IMR-90 (cell line): ENCODE data around the gene ARHGAP15. TPM values are rescaled to one million over a fixed set of nuclear protein-coding genes. Genes with fewer than 3 reads are reported as not detected.

Source experiments
- ATAC-seq: fragments of 200-7000 bp; cut with Tn5 transposase; 2 replicates; pipeline ENCODE4 v1.9.1; 2020; ENCODE audit warnings: low read depth, mild to moderate bottlenecking, moderate library complexity
- BruUV-seq: library from RNA; stranded (reverse); fragments of 400-500 nt; replicated peaks from 2 replicates; lab custom pipeline; 2021; lab: Mats Ljungman, UMichigan
- CTCF ChIA-PET: fragments of 300-600 bp; formaldehyde crosslinking; extraction: SDS; loops from one replicate; lab custom pipeline; 2021; ENCODE audit warnings: antibody characterized with exemption; lab: Yijun Ruan, JAX
- POLR2A ChIA-PET: fragments of 300-600 bp; sonication (Branson Sonifier 250); formaldehyde crosslinking; loops from one replicate; lab custom pipeline; 2022; ENCODE audit warnings: antibody characterized with exemption; ENCODE audit not compliant: unreplicated experiment; lab: Charles Lee
- DNase-seq: peaks from one replicate; pipeline ENCODE4 v3.0.0; 2013
- H2AFZ ChIP-seq: replicated peaks from 2 replicates; pipeline ENCODE3; 2013; ENCODE audit warnings: low read length, mild to moderate bottlenecking; ENCODE audit not compliant: poor library complexity
- H2AK5ac ChIP-seq: 2 replicates; pipeline ENCODE4 v1.6.1; 2013; ENCODE audit warnings: low read depth, low read length, inconsistent platforms
- H2AK9ac ChIP-seq: replicated peaks from 2 replicates; pipeline ENCODE3; 2013; ENCODE audit warnings: mild to moderate bottlenecking, low read depth, low read length, moderate library complexity; ENCODE audit not compliant: poor library complexity
- H2BK120ac ChIP-seq: 2 replicates; pipeline ENCODE4 v1.6.1; 2013; ENCODE audit warnings: low read depth, low read length, inconsistent platforms
- H2BK15ac ChIP-seq: 3 replicates; pipeline ENCODE4 v1.6.1; 2013; ENCODE audit warnings: low read depth, low read length, inconsistent platforms
- H2BK20ac ChIP-seq: 2 replicates; pipeline ENCODE4 v1.6.1; 2013; ENCODE audit warnings: low read depth, mild to moderate bottlenecking, inconsistent platforms, low read length, moderate library complexity
- H2BK5ac ChIP-seq: 2 replicates; pipeline ENCODE4 v1.6.1; 2013; ENCODE audit warnings: mild to moderate bottlenecking, low read depth, low read length, inconsistent platforms; ENCODE audit not compliant: poor library complexity, severe bottlenecking
- H3K14ac ChIP-seq: replicated peaks from 2 replicates; pipeline ENCODE4 v1.6.1; 2013; ENCODE audit warnings: low read depth, low read length, inconsistent platforms
- H3K18ac ChIP-seq: 2 replicates; pipeline ENCODE4 v1.6.1; 2013; ENCODE audit warnings: low read depth, low read length, control low read depth
- H3K23ac ChIP-seq: 2 replicates; pipeline ENCODE4 v1.6.1; 2013; ENCODE audit warnings: low read depth, low read length, inconsistent platforms
- H3K27ac ChIP-seq: 2 replicates; pipeline ENCODE4 v1.5.1; 2013; ENCODE audit warnings: mild to moderate bottlenecking, control low read depth, low read length; ENCODE audit not compliant: insufficient read depth
- H3K27me3 ChIP-seq: 2 replicates; pipeline ENCODE4 v1.6.1; 2013; ENCODE audit warnings: low read length; ENCODE audit not compliant: control insufficient read depth, insufficient read depth
- H3K36me3 ChIP-seq: 2 replicates; pipeline ENCODE4 v1.6.1; 2013; ENCODE audit warnings: low read length, mixed read lengths; ENCODE audit not compliant: control insufficient read depth, insufficient read depth
- H3K4ac ChIP-seq: 2 replicates; pipeline ENCODE4 v1.6.1; 2013; ENCODE audit warnings: low read depth, low read length, inconsistent platforms
- H3K4me1 ChIP-seq: 2 replicates; pipeline ENCODE4 v1.6.1; 2013; ENCODE audit warnings: low read length, mixed read lengths; ENCODE audit not compliant: control insufficient read depth, insufficient read depth
- H3K4me2 ChIP-seq: 2 replicates; pipeline ENCODE4 v1.6.1; 2013; ENCODE audit warnings: low read depth, mild to moderate bottlenecking, control low read depth, low read length, moderate library complexity
- H3K4me3 ChIP-seq: 2 replicates; pipeline ENCODE4 v1.5.1; 2013; ENCODE audit warnings: low read depth, mild to moderate bottlenecking, control low read depth, low read length, moderate library complexity; ENCODE audit not compliant: insufficient read depth
- H3K56ac ChIP-seq: 2 replicates; pipeline ENCODE4 v1.6.1; 2013; ENCODE audit warnings: low read length, inconsistent platforms; ENCODE audit not compliant: insufficient read depth; ENCODE audit errors: extremely low read depth
- H3K79me1 ChIP-seq, 2 experiments: 2 replicates each; pipeline ENCODE4 v1.6.1; 2013; ENCODE audit warnings: low read length in 2 of 2, inconsistent platforms in 1 of 2, low read depth in 1 of 2
- H3K9ac ChIP-seq: 2 replicates; pipeline ENCODE4 v1.6.1; 2013; ENCODE audit warnings: low read depth, low read length, control low read depth
- H3K9me1 ChIP-seq: 2 replicates; pipeline ENCODE4 v1.6.1; 2013; ENCODE audit warnings: low read length, inconsistent platforms; ENCODE audit not compliant: insufficient read depth
- H3K9me3 ChIP-seq: 2 replicates; pipeline ENCODE4 v1.6.1; 2013; ENCODE audit warnings: low read length; ENCODE audit not compliant: control insufficient read depth, insufficient read depth
- H4K20me1 ChIP-seq: 2 replicates; pipeline ENCODE4 v1.6.1; 2013; ENCODE audit warnings: low read length, inconsistent platforms; ENCODE audit not compliant: insufficient read depth
- H4K5ac ChIP-seq: 2 replicates; pipeline ENCODE4 v1.6.1; 2013; ENCODE audit warnings: mild to moderate bottlenecking, low read depth, low read length, control low read depth
- H4K8ac ChIP-seq, 2 experiments: 2 replicates each; pipeline ENCODE4 v1.6.1; 2013; ENCODE audit warnings: low read depth in 2 of 2, low read length in 2 of 2, control low read depth in 1 of 2, inconsistent platforms in 1 of 2
- H4K91ac ChIP-seq: 2 replicates; pipeline ENCODE4 v1.6.1; 2013; ENCODE audit warnings: low read depth, low read length, inconsistent platforms; ENCODE audit not compliant: insufficient read depth
- BHLHE40 ChIP-seq: fragments of 150-350 bp; IDR thresholded peaks from 2 replicates; pipeline ENCODE4 v1.6.1; 2016; ENCODE audit warnings: mild to moderate bottlenecking, low read depth, low read length
- CEBPB ChIP-seq: IDR thresholded peaks from 2 replicates; pipeline ENCODE4 v1.6.1; 2012; ENCODE audit warnings: low read depth, low read length, improper control_type of control experiment
- CHD1 ChIP-seq: IDR thresholded peaks from 2 replicates; pipeline ENCODE4 v1.6.1; 2012; ENCODE audit warnings: low read depth, low read length, improper control_type of control experiment
- ELK1 ChIP-seq: fragments of 150-350 bp; IDR thresholded peaks from 2 replicates; pipeline ENCODE4 v1.6.1; 2016; ENCODE audit warnings: low read depth, mild to moderate bottlenecking, low read length, moderate library complexity, borderline replicate concordance
- MAFK ChIP-seq: IDR thresholded peaks from 2 replicates; pipeline ENCODE4 v1.6.1; 2012; ENCODE audit warnings: low read depth, low read length, improper control_type of control experiment
- MAZ ChIP-seq: IDR thresholded peaks from 2 replicates; pipeline ENCODE4 v1.6.1; 2012; ENCODE audit warnings: low read depth, mild to moderate bottlenecking, low read length, improper control_type of control experiment, moderate library complexity, borderline replicate concordance
- MXI1 ChIP-seq: IDR thresholded peaks from 2 replicates; pipeline ENCODE4 v1.6.1; 2012; ENCODE audit warnings: low read depth, mild to moderate bottlenecking, low read length, moderate library complexity, borderline replicate concordance
- NFE2L2 ChIP-seq: fragments of 150-350 bp; IDR thresholded peaks from 2 replicates; pipeline ENCODE4 v1.6.1; 2016; ENCODE audit warnings: low read depth, mild to moderate bottlenecking, low read length
- POLR2A ChIP-seq: IDR thresholded peaks from 2 replicates; pipeline ENCODE4 v1.6.1; 2012; ENCODE audit warnings: mild to moderate bottlenecking, low read depth, low read length
- RAD21 ChIP-seq: IDR thresholded peaks from 2 replicates; pipeline ENCODE4 v1.6.1; 2012; ENCODE audit warnings: low read length, improper control_type of control experiment
- WGBS, 2 experiments: methylation state at CpG; one replicate each; pipeline versions ENCODE4 v1.1.5 to v1.1.7; 2013; ENCODE audit warnings: missing lambda C conversion rate in 2 of 2; ENCODE audit not compliant: insufficient read length in 1 of 2; ENCODE audit errors: extremely low coverage in 2 of 2; 5-methylcytosine and 5-hydroxymethylcytosine counted together
- dilution Hi-C: fragments of 300-500 bp; cut with HindIII; formaldehyde crosslinking; loops from one replicate; pipeline ENCODE4 v1.14.3; 2018; ENCODE audit warnings: low sequenced_read_pairs; ENCODE audit not compliant: unreplicated experiment
- in situ Hi-C: fragments of 300-500 bp; cut with MboI; formaldehyde crosslinking; loops from 3 replicates; pipeline ENCODE4 v1.14.3; 2019; ENCODE audit warnings: low sequenced_read_pairs, inconsistent platforms, mixed read lengths
- intact Hi-C: fragments of 100-400 bp; cut with micrococcal nuclease; formaldehyde crosslinking; loops from 2 replicates; pipeline ENCODE4 v1.10.0; 2022
- polyA plus RNA-seq, 3 experiments: library from polyadenylated mRNA; depleted of rRNA; stranded (reverse); fragments of >200 nt; gene quantifications; 2 replicates each; pipeline ENCODE4 v1.2.3, GENCODE V29; 2012; ENCODE audit warnings: low replicate concordance in 1 of 3
- total RNA-seq: library from RNA; depleted of rRNA; stranded (reverse); fragments of >200 nt; gene quantifications from 2 replicates; pipeline ENCODE4 v1.2.3, GENCODE V29; 2012
- TF ChIP-seq, protein P1 (sequence below): conservative IDR thresholded peaks from 2 replicates; pipeline ENCODE4 v1.5.1; 2012; ENCODE audit warnings: mild to moderate bottlenecking, low read depth, low read length, improper control_type of control experiment
- TF ChIP-seq, protein P2 (sequence below): fragments of 150-350 bp; IDR thresholded peaks from 2 replicates; pipeline ENCODE4 v1.6.1; 2017; ENCODE audit warnings: mild to moderate bottlenecking, antibody characterized with exemption, low read length, low read depth

ARHGAP15 gene
- total and polyA plus RNA-seq, 2 of the 4 experiments (the other 2 are of a cell fraction), result not detected

- ATAC-seq (no peak), DNase-seq (no peak)
- no peak overlapping the region for H4K91ac ChIP-seq
- 0 out of 2 replicates have a peak overlapping the region, but pooled peaks have one; percentile 25 for H2BK20ac ChIP-seq
- no peak overlapping the region for H2AK9ac ChIP-seq
- H2AK5ac ChIP-seq, result no peak overlapping the region
- H3K4me3 ChIP-seq, result no peak overlapping the region
- no peaks in the 10 kb centered on the region for H3K79me1 ChIP-seq
- H3K4ac ChIP-seq, result no peak overlapping the region
- 75% methylated on average over 1 of the region's 2 CpGs; no CpG with 5 or more reads in 1 of the 2 experiments for WGBS, 2 experiments
- ChIA-PET POLR2A (no interaction called here), CTCF (no interaction called here)
- no peaks in the 10 kb centered on the region for H4K20me1 ChIP-seq
- H2AFZ ChIP-seq, result no peak overlapping the region
- H3K9ac ChIP-seq, result no peak overlapping the region
- H3K36me3 ChIP-seq, result no peaks in the 10 kb centered on the region
- H3K9me1 ChIP-seq, result no peaks in the 10 kb centered on the region
- no peak overlapping the region for H3K18ac ChIP-seq
- no TSS peak for BruUV-seq
- H3K56ac ChIP-seq, result no peak overlapping the region
- no peak overlapping the region for H2BK120ac ChIP-seq
- H3K9me3 ChIP-seq, result no peaks in the 10 kb centered on the region
- H4K8ac ChIP-seq, result no peak overlapping the region
- intact Hi-C loops, result no loop called here
- no peak overlapping the region for H4K5ac ChIP-seq
- in situ Hi-C loops, result no loop called here
- no peaks in the 10 kb centered on the region for H3K27me3 ChIP-seq
- no peak overlapping the region for H2BK15ac ChIP-seq
- H3K27ac ChIP-seq, result no peak overlapping the region
- H2BK5ac ChIP-seq, result no peak overlapping the region
- H3K4me1 ChIP-seq, result peaks cover 4% of the 10 kb centered on the region; the same call in 1 of the 2 replicates
- peak overlapping the region; percentile 29; the same call in 1 of the 2 replicates for H3K14ac ChIP-seq
- TF ChIP-seq RAD21 (no peak), MXI1 (no peak), BHLHE40 (no peak), MAFK (no peak), ELK1 (no peak), NFE2L2 (no peak), CEBPB (no peak), MAZ (no peak), POLR2A (no peak), CHD1 (no peak)
- TF ChIP-seq, protein P1, sequence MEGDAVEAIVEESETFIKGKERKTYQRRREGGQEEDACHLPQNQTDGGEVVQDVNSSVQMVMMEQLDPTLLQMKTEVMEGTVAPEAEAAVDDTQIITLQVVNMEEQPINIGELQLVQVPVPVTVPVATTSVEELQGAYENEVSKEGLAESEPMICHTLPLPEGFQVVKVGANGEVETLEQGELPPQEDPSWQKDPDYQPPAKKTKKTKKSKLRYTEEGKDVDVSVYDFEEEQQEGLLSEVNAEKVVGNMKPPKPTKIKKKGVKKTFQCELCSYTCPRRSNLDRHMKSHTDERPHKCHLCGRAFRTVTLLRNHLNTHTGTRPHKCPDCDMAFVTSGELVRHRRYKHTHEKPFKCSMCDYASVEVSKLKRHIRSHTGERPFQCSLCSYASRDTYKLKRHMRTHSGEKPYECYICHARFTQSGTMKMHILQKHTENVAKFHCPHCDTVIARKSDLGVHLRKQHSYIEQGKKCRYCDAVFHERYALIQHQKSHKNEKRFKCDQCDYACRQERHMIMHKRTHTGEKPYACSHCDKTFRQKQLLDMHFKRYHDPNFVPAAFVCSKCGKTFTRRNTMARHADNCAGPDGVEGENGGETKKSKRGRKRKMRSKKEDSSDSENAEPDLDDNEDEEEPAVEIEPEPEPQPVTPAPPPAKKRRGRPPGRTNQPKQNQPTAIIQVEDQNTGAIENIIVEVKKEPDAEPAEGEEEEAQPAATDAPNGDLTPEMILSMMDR, result no peak
- TF ChIP-seq, protein P2, sequence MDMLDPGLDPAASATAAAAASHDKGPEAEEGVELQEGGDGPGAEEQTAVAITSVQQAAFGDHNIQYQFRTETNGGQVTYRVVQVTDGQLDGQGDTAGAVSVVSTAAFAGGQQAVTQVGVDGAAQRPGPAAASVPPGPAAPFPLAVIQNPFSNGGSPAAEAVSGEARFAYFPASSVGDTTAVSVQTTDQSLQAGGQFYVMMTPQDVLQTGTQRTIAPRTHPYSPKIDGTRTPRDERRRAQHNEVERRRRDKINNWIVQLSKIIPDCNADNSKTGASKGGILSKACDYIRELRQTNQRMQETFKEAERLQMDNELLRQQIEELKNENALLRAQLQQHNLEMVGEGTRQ, result no peak
- H3K23ac ChIP-seq, result no peak overlapping the region
- no peak overlapping the region for H3K4me2 ChIP-seq
- dilution Hi-C loops, result no loop called here
These were observed 590.2 kb downstream of the ARHGAP15 start for GRCh38 chr2:143719406-143719805.
